GM18498 (cell line): ENCODE results near the gene MRPL17.

Experiments
- ATAC-seq: cut with Tn5 transposase; IDR thresholded peaks from one replicate; pipeline ENCODE4 v1.9.1; 2021; ENCODE audit warnings: mild to moderate bottlenecking, moderate library complexity; ENCODE audit not compliant: unreplicated experiment

Gene MRPL17

GRCh38 chr11:6634534-6634933 is 48.6 kb downstream of the MRPL17 start:
- ATAC-seq, result no peak

- ATAC-seq, result no peak
These were observed 49.4 kb downstream of the MRPL17 start for GRCh38 chr11:6633422-6634408.

- no peak for ATAC-seq
These were observed 50.7 kb downstream of the MRPL17 start for GRCh38 chr11:6632116-6633073.

GRCh38 chr11:6631361-6631890 is 51.7 kb downstream of the MRPL17 start:
- ATAC-seq, result no peak

GRCh38 chr11:6630632-6631291 is 52.4 kb downstream of the MRPL17 start:
- ATAC-seq, result no peak
